Measurements from ENCODE around the gene MRPS34. TPM values are rescaled to one million over a fixed set of nuclear protein-coding genes. Genes with fewer than 3 reads are reported as not detected.

Gene MRPS34
- 100 to 1,000 TPM in 1 of 3 donors, 10 to 100 TPM in 2; 89.1 to 107 (median 91.0) TPM for total RNA-seq
- long read RNA-seq, donor 1, transcript MRPS34-202 (3 exons, 1,024 nt) = major isoform, 102 of 127 reads
- long read RNA-seq, donor 1, partial matches to known transcripts = 4 of 127 reads
- long read RNA-seq, donor 1, other reads (novel, unspliced or antisense) = 15 of 127 reads
- long read RNA-seq, donor 2, transcript MRPS34-203 (2 exons, 713 nt) = minor isoform, 13 of 158 reads
- long read RNA-seq, donor 2, transcript MRPS34-202 (3 exons, 1,024 nt) = major isoform, 118 of 158 reads
- long read RNA-seq, donor 2, partial matches to known transcripts = 15 of 158 reads
- long read RNA-seq, donor 2, other reads (novel, unspliced or antisense) = 9 of 158 reads

- Histone ChIP-seq H3K4me1 (ENCODE audit: low read depth) (peaks cover 31% of the 10 kb centered on the region), H3K36me3 (ENCODE audit: low read depth) (peaks cover 5% of the 10 kb centered on the region), H3K9me3 (no peaks in the 10 kb centered on the region), H3K4me3 (peak within 1 kb of the TSS; percentile 89)
- DNase-seq (peak; percentile 85 to 91 (median 90)), ATAC-seq (peak; percentile 80)
- TF ChIP-seq CTCF (IDR thresholded peaks at IDR 0.05) = peak; percentile 83
- intact Hi-C loops (cut with DNase I, micrococcal nuclease) = no loop called here
Observed at GRCh38 chr16:1772908-1773702, at the start of gene MRPS34. Gene MRPS34 (minus strand): TSS chr16:1773134. CDS start chr16:1773119, 15 bp downstream.

GRCh38 chr16:1821861-1822611 lies 49.1 kb upstream of the MRPS34 start:
- no peak for ATAC-seq
- no peak for TF ChIP-seq CTCF (IDR thresholded peaks at IDR 0.05)
- H3K9me3 ChIP-seq = no peaks in the 10 kb centered on the region
- peaks cover 7% of the 10 kb centered on the region for H3K4me1 ChIP-seq (ENCODE audit: low read depth)
- H3K36me3 ChIP-seq (ENCODE audit: low read depth) = peaks cover 5% of the 10 kb centered on the region
- intact Hi-C loops (cut with DNase I, micrococcal nuclease) = no loop called here
- DNase-seq = no peak
- H3K4me3 ChIP-seq = no peak overlapping the region

DNA sequence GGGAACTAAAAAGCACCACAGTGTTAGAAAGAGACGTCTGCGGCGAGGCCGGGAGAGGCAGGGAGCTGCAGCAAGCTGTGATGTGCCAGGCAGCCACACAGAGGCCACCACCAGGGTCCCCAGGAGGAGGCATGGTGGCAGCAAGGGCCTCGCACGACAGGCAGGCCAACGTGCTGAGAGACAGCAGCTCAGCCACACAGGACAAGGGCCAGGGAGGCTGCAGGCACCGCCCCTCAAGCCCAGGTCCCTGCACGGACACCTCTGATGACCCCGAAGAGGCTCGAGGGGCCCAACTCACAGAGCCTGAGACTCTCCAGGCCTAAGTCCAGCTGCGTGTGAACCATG lies 48.0 kb upstream of the MRPS34 start:
- intact Hi-C loops (cut with DNase I, micrococcal nuclease) = no loop called here
- ATAC-seq (no peak), DNase-seq (no peak)

GRCh38 chr16:1820096-1820945 lies 47.4 kb upstream of the MRPS34 start:
- TF ChIP-seq CTCF (IDR thresholded peaks at IDR 0.05) = no peak
- Histone ChIP-seq H3K9me3 (no peaks in the 10 kb centered on the region), H3K4me1 (ENCODE audit: low read depth) (peaks cover 3% of the 10 kb centered on the region), H3K4me3 (no peak overlapping the region), H3K36me3 (ENCODE audit: low read depth) (peaks cover 10% of the 10 kb centered on the region)
- no peak for ATAC-seq
- intact Hi-C loops (cut with DNase I, micrococcal nuclease) = no loop called here
- DNase-seq = no peak

More for the DNA sequence above, 48.0 kb upstream of the MRPS34 start:
- Histone ChIP-seq H3K9me3 (no peaks in the 10 kb centered on the region), H3K4me3 (no peak overlapping the region), H3K4me1 (ENCODE audit: low read depth) (peaks cover 7% of the 10 kb centered on the region), H3K36me3 (ENCODE audit: low read depth) (peaks cover 10% of the 10 kb centered on the region)
- TF ChIP-seq CTCF (IDR thresholded peaks at IDR 0.05) = no peak

- TF ChIP-seq CTCF (IDR thresholded peaks at IDR 0.05) = no peak
- DNase-seq = no peak
- ATAC-seq = no peak
- Histone ChIP-seq H3K36me3 (ENCODE audit: low read depth) (peaks cover 10% of the 10 kb centered on the region), H3K4me1 (ENCODE audit: low read depth) (no peaks in the 10 kb centered on the region), H3K4me3 (no peak overlapping the region), H3K9me3 (no peaks in the 10 kb centered on the region)
- intact Hi-C loops (cut with DNase I, micrococcal nuclease) = no loop called here
Observed at GRCh38 chr16:1819611-1820010, 46.7 kb upstream of the MRPS34 start.
